ENCODE measurements around the gene HMG20B. TPM values are rescaled to one million over a fixed set of nuclear protein-coding genes. Genes with fewer than 3 reads are reported as not detected.

HMG20B gene
- polyA plus RNA-seq, 1 donor (not counting 4 experiments of a cell fraction or from before 2014, with no cell fraction given): 27.9 TPM

DNA sequence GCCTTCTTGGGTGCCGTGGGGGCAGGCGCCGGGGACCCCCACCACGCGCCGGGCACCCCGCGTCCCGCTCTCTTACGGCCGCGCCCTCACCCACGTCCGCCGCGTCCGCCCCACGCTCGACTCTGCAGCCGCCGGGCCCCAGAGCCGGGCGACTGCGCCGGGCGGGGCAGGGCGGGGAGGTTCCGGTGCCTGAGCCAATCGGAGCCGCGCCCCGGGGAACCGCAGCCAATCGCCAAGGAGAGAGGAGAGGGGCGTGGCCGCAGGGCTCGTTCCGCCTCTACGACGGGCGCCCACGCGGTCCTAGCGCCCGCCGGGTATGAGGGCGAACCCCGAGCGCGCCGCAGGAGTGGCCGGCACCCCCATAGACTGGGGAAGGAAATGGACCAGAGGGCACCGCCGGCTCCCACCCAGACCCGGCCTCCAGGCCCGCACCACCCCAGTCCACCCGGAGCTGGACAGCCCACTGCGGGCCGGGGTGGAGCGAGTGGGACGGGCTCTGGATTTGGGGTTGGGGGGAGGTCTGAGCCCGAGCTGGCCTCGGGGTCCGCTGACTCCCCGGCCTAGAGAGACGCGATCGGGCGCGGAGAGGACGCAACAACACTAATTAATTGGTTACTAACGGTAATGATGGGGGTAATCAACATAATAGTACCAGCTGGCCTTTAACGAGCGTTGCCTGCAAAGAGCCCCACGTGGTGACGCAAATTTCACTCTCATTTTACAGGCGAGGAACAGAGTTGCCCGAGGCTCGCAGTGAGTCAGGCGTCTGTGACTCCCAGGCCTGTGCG is 15.1 kb upstream of the HMG20B start, which contains the start of gene MFSD12:
Gene MFSD12 (minus strand): TSS at position 126 of the 788 bp plus-strand sequence. CDS start 183 bp downstream, outside the sequence.
- peaks cover 0 to 4% of the 10 kb centered on the region in 2 experiments for H3K36me3 ChIP-seq (ENCODE audit: control insufficient read depth in 2 of 2, extremely low read depth in 1 of 2, insufficient read depth in 2 of 2, low read length in 2 of 2)
- peaks cover 21% of the 10 kb centered on the region for H3K4me1 ChIP-seq (ENCODE audit: control insufficient read depth, extremely low read depth, insufficient read depth, low read length)
- no peaks in the 10 kb centered on the region for H3K9me1 ChIP-seq (ENCODE audit: control insufficient read depth, extremely low read depth, insufficient read depth, low read length)
- peak within 1 kb of the TSS; percentile 96 for H3K4me2 ChIP-seq (ENCODE audit: control insufficient read depth, extremely low read depth, insufficient read depth, low read depth, low read length)
- peak within 1 kb of the TSS; percentile 86 to 96 (median 91) for H3K4me3 ChIP-seq (ENCODE audit: control insufficient read depth in 2 of 3, extremely low read depth in 1 of 3, insufficient read depth in 2 of 3, low read depth in 1 of 3, low read length in 3 of 3)
- no peak for FAIRE-seq
- peak within 1 kb of the TSS; percentile 69 for H3K27ac ChIP-seq (ENCODE audit: control insufficient read depth, insufficient read depth, low read length)
- DNase-seq (ENCODE audit: low read depth, low spot score): no peak
- no peaks in the 10 kb centered on the region for H3K9me3 ChIP-seq (ENCODE audit: control insufficient read depth, low read depth, low read length)
- TF ChIP-seq EZH2 (IDR thresholded peaks at IDR 0.05; ENCODE audit: low read length): no peak
- peaks cover 8% of the 10 kb centered on the region for H4K20me1 ChIP-seq (ENCODE audit: control insufficient read depth, extremely low read depth, insufficient read depth, low read length)
- H2AFZ ChIP-seq (ENCODE audit: control insufficient read depth, low read length): peak within 1 kb of the TSS; percentile 38
- H3K27me3 ChIP-seq (ENCODE audit: control insufficient read depth, extremely low read depth, insufficient read depth, low read length): no peaks in the 10 kb centered on the region
- H3K9ac ChIP-seq (ENCODE audit: control insufficient read depth, extremely low read depth, insufficient read depth, low read length): peak within 1 kb of the TSS; percentile 85
- peaks cover 32% of the 10 kb centered on the region for H3K79me2 ChIP-seq (ENCODE audit: control insufficient read depth, insufficient read depth, low read length)
- dilution Hi-C loops (cut with MboI; ENCODE audit: extremely low pct_ligation_motif_present, low sequenced_read_pairs): no loop called here

DNA sequence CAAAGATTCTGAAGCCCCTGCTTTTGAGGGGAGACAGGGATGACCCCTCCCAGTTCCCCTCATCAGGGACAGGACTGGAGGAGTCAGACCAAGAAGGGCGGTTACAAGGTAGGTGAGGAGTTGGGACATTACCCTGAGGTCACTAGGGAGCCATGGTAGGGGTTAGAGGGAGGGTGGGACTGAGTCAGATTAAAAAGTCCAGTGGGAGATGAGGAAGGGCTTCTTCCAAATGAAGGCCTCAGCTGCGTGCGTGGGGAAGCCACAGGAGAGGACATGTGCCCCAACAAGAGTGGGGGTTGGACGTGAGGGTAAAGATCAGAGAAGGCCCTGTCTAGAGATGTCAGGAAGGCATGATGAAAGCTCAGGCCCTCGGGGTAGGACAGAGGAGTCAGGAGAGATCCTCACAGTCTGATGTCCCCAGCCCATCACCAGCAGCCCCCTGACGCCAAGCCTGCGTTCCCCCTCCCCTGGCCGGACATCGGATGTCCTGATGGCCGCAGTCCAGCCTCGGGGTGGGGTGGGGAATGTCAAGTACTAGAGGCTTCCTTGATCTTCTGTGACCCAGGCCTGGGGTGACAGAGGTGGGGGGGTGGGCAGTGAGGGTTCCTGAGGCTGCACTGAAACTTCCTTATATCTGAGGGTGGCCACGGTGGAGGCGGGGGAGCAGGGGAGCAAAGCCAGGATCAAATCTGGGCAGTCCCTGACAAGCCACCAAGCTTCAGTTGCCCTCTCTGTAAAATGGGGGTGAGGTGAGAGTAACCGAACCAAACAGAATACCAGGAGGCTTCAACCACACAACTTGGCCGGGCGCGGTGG is 8.8 kb upstream of the HMG20B start:
- dilution Hi-C loops (cut with MboI; ENCODE audit: extremely low pct_ligation_motif_present, low sequenced_read_pairs): no loop called here
- Histone ChIP-seq H4K20me1 (ENCODE audit: control insufficient read depth, extremely low read depth, insufficient read depth, low read length) (no peaks in the 10 kb centered on the region), H2AFZ (ENCODE audit: control insufficient read depth, low read length) (no peak overlapping the region), H3K4me3 (ENCODE audit: control insufficient read depth in 2 of 3, extremely low read depth in 1 of 3, insufficient read depth in 2 of 3, low read depth in 1 of 3, low read length in 3 of 3) (no peak overlapping the region), H3K4me2 (ENCODE audit: control insufficient read depth, extremely low read depth, insufficient read depth, low read depth, low read length) (no peak overlapping the region), H3K4me1 (ENCODE audit: control insufficient read depth, extremely low read depth, insufficient read depth, low read length) (peaks cover 9% of the 10 kb centered on the region), H3K79me2 (ENCODE audit: control insufficient read depth, insufficient read depth, low read length) (no peaks in the 10 kb centered on the region), H3K27ac (ENCODE audit: control insufficient read depth, insufficient read depth, low read length) (no peak overlapping the region), H3K9ac (ENCODE audit: control insufficient read depth, extremely low read depth, insufficient read depth, low read length) (no peak overlapping the region), H3K9me1 (ENCODE audit: control insufficient read depth, extremely low read depth, insufficient read depth, low read length) (no peaks in the 10 kb centered on the region), H3K9me3 (ENCODE audit: control insufficient read depth, low read depth, low read length) (no peaks in the 10 kb centered on the region), H3K27me3 (ENCODE audit: control insufficient read depth, extremely low read depth, insufficient read depth, low read length) (no peaks in the 10 kb centered on the region), H3K36me3 (ENCODE audit: control insufficient read depth in 2 of 2, extremely low read depth in 1 of 2, insufficient read depth in 2 of 2, low read length in 2 of 2) (no peaks in the 10 kb centered on the region)
- DNase-seq (ENCODE audit: low read depth, low spot score): no peak
- TF ChIP-seq CTCF (optimal IDR thresholded peaks at IDR 0.05 in 1 of 3, IDR thresholded peaks at IDR 0.05 in 1 of 3, conservative IDR thresholded peaks at IDR 0.05 in 1 of 3; ENCODE audit: extremely low read depth in 1 of 3, insufficient read depth in 2 of 3, low read length in 3 of 3) (no peak), EZH2 (IDR thresholded peaks at IDR 0.05; ENCODE audit: low read length) (no peak)
- no peak for FAIRE-seq

All from keratinocyte (primary cell).